GM19025 (cell line): Measurements from ENCODE around the gene ASMT.
A peak's percentile ranks its signal among the peaks of the same experiment; 100 is the strongest.
"Not testable (repeated sequence)": the region's sequence is repeated elsewhere in the genome, so short reads cannot be mapped to it uniquely, and the experiment has no call there.

Source experiments
- ATAC-seq: cut with Tn5 transposase; IDR thresholded peaks from one replicate; pipeline ENCODE4 v1.9.1; 2021; ENCODE audit warnings: mild to moderate bottlenecking, low read depth, moderate library complexity; ENCODE audit not compliant: unreplicated experiment

The ASMT gene

DNA sequence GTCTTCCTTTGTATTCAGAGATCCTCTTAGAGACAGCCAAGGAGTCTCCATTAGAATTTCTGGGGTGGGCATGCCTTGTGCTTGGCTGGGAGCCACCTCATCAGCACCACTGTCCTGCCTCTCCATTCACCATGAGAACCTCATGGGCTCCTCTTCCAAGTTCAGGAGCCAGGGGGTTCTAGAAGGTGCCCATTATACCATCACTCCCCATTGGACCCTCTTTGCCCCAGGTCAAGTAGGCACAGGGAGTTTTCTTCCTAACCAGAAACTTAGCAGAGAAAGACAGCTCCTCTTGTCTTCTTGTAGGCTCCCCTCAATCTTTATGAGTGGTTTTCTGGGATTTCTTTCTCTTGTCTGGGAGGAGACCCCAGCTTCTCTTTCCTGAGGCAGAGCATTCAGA, 31.1 kb downstream of the ASMT start:
- ATAC-seq, result no peak

- ATAC-seq, result no peak
These were observed 34.8 kb downstream of the ASMT start for GRCh38 chrX:1649621-1650020.

DNA sequence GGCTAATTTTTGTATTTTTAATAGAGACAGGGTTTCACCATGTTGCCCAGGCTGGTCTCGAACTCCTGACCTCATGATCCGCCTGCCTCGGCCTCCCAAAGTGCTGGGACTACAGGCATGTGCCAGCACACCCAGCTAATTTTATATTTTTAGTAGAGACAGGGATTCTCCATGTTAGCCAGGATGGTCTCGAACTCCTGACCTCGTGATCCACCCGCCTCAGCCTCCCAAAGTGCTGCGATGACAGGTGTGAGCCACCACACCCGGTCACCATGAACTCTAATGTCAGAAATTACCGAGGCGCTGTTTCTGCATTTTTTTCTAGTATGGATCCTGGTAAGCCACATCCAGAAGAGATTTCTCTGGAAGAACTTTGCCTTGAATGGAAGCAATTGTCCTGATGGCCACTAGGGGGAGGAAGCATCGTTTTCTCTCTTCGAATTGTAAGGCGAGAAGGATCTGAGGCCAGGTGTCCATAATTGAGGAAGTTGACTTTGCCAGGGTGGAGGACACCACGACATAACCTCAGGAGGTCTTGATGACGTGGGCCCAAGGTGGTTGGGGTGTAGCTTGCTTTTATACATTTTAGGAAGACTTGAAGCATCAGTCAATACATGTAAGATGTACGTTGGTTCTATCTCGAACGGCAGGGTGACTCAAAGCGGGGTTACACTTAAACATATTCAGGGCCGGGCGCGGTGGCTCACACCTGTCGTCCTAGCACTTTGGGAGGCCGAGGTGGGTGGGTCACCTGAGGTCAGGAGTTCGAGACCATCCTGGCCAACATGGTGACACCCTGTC, 37.4 kb downstream of the ASMT start:
- ATAC-seq, result not testable (repeated sequence)

DNA sequence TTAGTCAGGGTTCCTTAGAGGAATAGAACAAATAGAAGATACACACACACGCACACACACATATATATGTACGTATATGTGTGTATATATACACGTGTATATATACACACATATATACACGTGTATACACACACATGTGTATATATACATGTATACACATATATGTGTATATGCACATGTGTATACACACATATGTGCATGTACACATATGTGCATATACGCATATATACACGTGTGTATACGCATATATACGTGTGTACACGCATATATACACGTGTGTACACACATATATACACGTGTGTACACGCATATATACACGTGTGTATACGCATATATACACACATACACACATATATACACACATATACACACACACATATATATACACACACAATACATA, 41.5 kb downstream of the ASMT start:
- no peak for ATAC-seq

GRCh38 chrX:1657367-1658070, 42.7 kb downstream of the ASMT start:
- ATAC-seq, result peak; percentile 78

- peak; percentile 3 for ATAC-seq
These were observed 43.2 kb downstream of the ASMT start for GRCh38 chrX:1658071-1658491.

DNA sequence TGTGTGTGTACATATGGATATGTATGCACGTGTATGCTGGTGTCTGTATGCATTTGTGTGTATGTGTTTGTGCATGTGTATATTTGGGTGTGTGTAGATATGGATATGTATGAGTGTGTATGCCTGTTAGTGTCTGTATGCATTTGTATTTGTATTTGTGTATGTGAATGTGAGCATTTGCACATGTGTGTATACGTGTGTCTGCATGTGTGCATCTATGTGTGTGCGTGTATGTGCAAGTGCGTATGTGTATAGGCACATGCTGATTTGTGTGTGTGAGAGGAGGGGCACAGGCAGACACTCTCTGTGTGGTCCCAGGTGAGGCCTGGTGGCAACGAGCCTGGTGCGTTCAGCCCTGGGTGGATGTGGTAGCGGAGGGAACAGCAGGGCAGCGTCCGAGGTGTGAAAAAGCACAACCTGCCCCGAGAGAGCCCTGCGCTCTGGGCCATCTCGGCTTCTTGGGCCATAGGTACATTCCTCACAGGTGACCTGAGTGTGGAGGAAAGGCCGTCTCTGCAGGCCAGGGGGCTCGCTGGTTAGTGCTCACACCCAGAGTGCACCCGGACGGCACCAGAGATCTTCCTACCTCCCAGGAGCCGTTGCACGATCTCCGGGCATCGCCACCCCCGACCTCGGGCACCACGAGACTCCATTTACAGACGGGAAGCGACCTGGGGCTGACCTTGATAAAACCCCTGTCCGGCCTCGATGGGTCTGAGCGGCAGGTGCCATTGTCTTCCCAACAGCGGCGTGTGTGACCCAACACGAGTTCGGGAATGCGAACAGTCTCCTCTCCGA, 45.0 kb downstream of the ASMT start:
- no peak for ATAC-seq

DNA sequence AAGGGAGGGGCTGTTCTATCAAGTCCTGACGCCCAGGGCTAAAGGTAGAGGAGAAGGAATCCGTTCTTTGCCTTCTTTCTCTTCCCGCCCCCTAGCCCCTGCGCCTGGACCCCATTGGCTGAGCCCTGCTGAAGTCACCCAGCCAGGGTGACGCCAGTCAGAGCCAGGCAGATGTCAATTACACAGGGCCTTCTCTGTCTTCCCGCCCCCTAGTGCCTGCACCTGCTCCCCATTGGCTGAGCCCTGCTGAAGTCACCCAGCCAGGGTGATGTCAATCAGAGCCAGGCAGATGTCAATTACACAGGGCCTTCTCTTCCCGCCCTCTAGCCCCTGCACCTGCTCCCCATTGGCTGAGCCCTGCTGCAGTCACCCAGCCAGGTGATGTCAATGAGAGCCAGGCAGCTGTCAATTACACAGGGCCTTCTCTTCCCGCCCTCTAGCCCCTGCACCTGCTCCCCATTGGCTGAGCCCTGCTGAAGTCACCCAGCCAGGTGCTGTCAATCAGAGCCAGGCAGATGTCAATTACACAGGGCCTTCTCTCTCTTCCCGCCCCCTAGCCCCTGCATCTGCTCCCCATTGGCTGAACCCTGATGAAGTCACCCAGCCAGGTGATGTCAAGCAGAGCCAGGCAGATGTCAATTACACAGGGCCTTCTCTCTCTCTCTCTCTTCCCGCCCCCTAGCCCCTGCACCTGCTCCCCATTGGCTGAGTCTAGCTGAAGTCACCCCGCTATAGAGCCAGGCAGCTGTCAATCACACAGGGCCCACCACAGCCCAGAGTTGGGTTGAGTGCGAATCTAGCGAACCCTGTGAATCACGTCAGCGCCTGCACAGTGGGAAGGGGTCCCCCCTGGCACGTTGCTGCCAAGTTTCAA, 46.4 kb downstream of the ASMT start:
- ATAC-seq, result no peak

GRCh38 chrX:1661922-1662221, 47.0 kb downstream of the ASMT start:
- ATAC-seq, result no peak

- ATAC-seq, result no peak
These were observed 52.7 kb downstream of the ASMT start for GRCh38 chrX:1667566-1667965.

DNA sequence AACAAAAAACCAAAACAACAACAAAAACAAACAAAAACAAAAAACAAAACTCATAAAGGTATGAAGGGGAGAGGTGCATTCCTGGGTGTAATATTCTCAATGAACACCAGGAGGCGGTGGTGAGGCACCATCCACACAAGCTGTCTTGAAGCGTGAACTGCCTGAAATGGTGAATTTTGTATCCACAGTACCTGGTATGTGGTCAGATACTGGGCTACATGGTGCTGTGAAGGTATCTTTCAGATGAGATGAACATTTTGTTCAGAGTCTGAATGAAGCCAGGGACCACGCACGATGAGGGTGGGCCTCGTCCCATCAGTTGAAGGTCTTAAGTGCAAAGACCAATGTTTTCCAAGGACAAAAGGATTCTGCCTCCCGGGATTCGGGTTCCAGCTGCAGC, 58.5 kb downstream of the ASMT start:
- no peak for ATAC-seq

- ATAC-seq, result no peak
These were observed 62.0 kb downstream of the ASMT start for GRCh38 chrX:1676866-1677265.

DNA sequence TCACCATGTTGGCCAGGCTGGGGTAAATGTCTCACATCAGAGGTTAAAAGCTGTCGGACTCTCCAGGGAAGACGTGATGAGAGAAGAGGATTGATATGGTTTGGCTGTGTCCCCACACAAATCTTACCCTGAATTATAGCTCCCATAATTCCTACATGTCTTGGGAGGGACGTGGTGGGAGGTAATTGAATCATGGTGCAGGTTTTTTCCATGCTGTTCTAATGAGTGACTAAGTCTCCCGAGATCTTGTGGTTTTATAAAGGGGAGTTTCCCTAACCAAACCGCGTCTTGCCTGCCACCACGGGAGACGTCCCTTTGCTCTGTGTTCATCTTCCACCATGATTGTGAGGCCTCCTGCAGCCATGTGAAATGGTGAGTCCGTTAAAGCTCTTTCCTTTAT, 64.4 kb downstream of the ASMT start:
- no peak for ATAC-seq

- ATAC-seq, result no peak
These were observed 66.6 kb downstream of the ASMT start for GRCh38 chrX:1681439-1681838.

GRCh38 chrX:1681856-1682255, 67.0 kb downstream of the ASMT start:
- ATAC-seq, result not testable (repeated sequence)

DNA sequence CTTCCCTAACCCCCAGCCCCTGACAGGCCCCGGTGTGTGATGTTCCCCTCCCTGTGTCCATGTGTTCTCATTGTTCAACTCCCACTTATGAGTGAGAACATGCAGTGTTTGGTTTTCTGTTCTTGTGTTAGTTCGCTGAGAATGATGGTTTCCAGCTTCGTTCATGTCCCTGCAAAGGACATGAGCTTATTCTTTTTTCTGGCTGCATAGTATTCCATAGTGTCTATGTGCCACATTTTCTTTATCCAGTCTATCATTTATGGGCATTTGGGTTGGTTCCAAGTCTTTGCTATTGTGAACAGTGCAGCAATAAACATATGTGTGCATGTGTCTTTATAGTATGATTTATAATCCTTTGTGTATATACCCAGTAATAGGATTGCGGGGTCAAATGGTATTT, 67.6 kb downstream of the ASMT start:
- not testable (repeated sequence) for ATAC-seq

- ATAC-seq, result not testable (repeated sequence)
These were observed 70.0 kb downstream of the ASMT start for GRCh38 chrX:1684883-1685282.

DNA sequence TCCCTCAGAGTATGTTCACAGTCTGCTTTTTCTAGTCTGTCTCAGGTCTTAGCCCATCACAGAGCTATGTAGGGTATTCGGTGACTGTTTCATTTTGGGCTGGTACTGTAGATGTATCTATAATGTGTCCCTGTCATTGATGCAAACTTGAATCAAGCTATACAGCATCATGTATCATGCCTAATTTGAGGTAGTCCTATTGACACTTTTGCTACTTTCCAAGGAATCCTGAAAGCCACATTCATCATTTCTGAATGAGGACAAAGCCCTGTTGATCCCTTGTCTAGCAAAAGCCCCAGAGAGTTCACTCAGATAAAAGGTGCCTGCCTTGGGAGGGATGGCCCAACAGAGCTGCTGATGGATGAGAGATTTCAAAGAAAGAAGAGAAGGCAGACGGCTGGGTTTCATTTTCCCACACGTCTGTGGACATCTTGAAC, 70.6 kb downstream of the ASMT start:
- not testable (repeated sequence) for ATAC-seq

- ATAC-seq, result no peak
These were observed 71.8 kb downstream of the ASMT start for GRCh38 chrX:1686642-1687041.
